SU-DHL-6 (cell line): Measurements from ENCODE around the gene TFEB.

Experiments
- H2AFZ ChIP-seq: fragments of 200-600 bp; sonication (generic); 2 replicates; pipeline ENCODE4 v1.6.1; 2014; ENCODE audit warnings: low read depth, mild to moderate bottlenecking, moderate library complexity, mixed read lengths, antibody characterized with exemption, low read length; ENCODE audit not compliant: severe bottlenecking
- H3F3A ChIP-seq: fragments of 200-600 bp; shearing (Covaris generic); 2 replicates; pipeline ENCODE4 v1.6.0; 2016; ENCODE audit warnings: antibody characterized with exemption, mild to moderate bottlenecking; ENCODE audit not compliant: insufficient read depth
- H3K27ac ChIP-seq: fragments of 200-600 bp; sonication (generic); 2 replicates; pipeline ENCODE4 v1.5.1; 2016; ENCODE audit warnings: low read depth, mild to moderate bottlenecking, low read length, moderate library complexity, mixed read lengths
- H3K27me3 ChIP-seq: fragments of 200-600 bp; sonication (generic), shearing (Covaris generic); 2 replicates; pipeline ENCODE4 v1.6.0; 2014; ENCODE audit warnings: mild to moderate bottlenecking, low read length
- H3K36me3 ChIP-seq: fragments of 200-600 bp; sonication (generic); 2 replicates; pipeline ENCODE4 v1.6.1; 2014; ENCODE audit warnings: mild to moderate bottlenecking, low read length, mixed read lengths
- H3K4me2 ChIP-seq: fragments of 300-600, 200-600 bp; shearing (Covaris generic), sonication (generic); 2 replicates; pipeline ENCODE4 v1.6.0; 2014; ENCODE audit warnings: low read length, low read depth, mild to moderate bottlenecking; ENCODE audit not compliant: poor library complexity, severe bottlenecking
- H3K4me3 ChIP-seq: fragments of 200-600 bp; sonication (generic); 2 replicates; pipeline ENCODE4 v1.5.1; 2014; ENCODE audit warnings: antibody characterized with exemption, low read length, mild to moderate bottlenecking, mixed read lengths; ENCODE audit not compliant: insufficient read depth, poor library complexity, severe bottlenecking
- H3K79me2 ChIP-seq: fragments of 200-600 bp; sonication (generic); 2 replicates; pipeline ENCODE4 v1.6.1; 2014; ENCODE audit warnings: mild to moderate bottlenecking, low read length, moderate library complexity; ENCODE audit not compliant: insufficient read depth
- H3K9ac ChIP-seq: fragments of 200-600 bp; sonication (generic); 2 replicates; pipeline ENCODE4 v1.7.0; 2014; ENCODE audit warnings: mild to moderate bottlenecking, low read length
- H3K9me2 ChIP-seq: fragments of 200-600 bp; sonication (generic); replicated peaks from 2 replicates; pipeline ENCODE4 v1.6.1; 2014; ENCODE audit warnings: low read length; ENCODE audit not compliant: insufficient read depth
- H3K9me3 ChIP-seq: fragments of 200-600 bp; sonication (generic); 2 replicates; pipeline ENCODE4 v1.6.1; 2014; ENCODE audit warnings: low read length, mixed read lengths; ENCODE audit not compliant: insufficient read depth
- H4K20me1 ChIP-seq: fragments of 200-600 bp; sonication (generic); 2 replicates; pipeline ENCODE4 v1.6.1; 2014; ENCODE audit warnings: low read depth, mild to moderate bottlenecking, antibody characterized with exemption, low read length, moderate library complexity, mixed read lengths
- CTCF ChIP-seq: fragments of 200-600 bp; sonication (generic); IDR thresholded peaks from one replicate; pipeline ENCODE4 v1.5.1; 2017; ENCODE audit warnings: antibody characterized with exemption, mild to moderate bottlenecking, low read length, moderate library complexity; ENCODE audit not compliant: insufficient read depth, poor library complexity, severe bottlenecking
- EZH2phosphoT487 ChIP-seq: fragments of 200-600 bp; sonication (generic), shearing (Covaris generic); conservative IDR thresholded peaks from 2 replicates; pipeline ENCODE4 v1.6.1; 2018; ENCODE audit warnings: mild to moderate bottlenecking, antibody characterized with exemption, low read length, moderate library complexity, mixed read lengths

TFEB gene

GRCh38 chr6:41747256-41748101, 12.1 kb upstream of the TFEB start, which contains the start of gene PGC:
Gene PGC, minus strand, starts transcription at chr6:41747397. Its CDS starts 63 bp downstream, at chr6:41747334.
- H3F3A ChIP-seq, result no peaks in the 10 kb centered on the region
- no peak within 1 kb of the TSS for H3K9ac ChIP-seq
- TF ChIP-seq EZH2phosphoT487 (no peak), CTCF (no peak)
- no peak within 1 kb of the TSS for H2AFZ ChIP-seq
- no peak within 1 kb of the TSS for H3K4me2 ChIP-seq
- H3K9me3 ChIP-seq, result no peaks in the 10 kb centered on the region
- no peaks in the 10 kb centered on the region for H3K27me3 ChIP-seq
- no peaks in the 10 kb centered on the region for H3K36me3 ChIP-seq
- no peak within 1 kb of the TSS for H3K27ac ChIP-seq
- H4K20me1 ChIP-seq, result no peaks in the 10 kb centered on the region
- H3K4me3 ChIP-seq, result no peak within 1 kb of the TSS
- H3K9me2 ChIP-seq, result no peaks in the 10 kb centered on the region
- no peaks in the 10 kb centered on the region for H3K79me2 ChIP-seq

GRCh38 chr6:41746107-41746506, 10.7 kb upstream of the TFEB start:
- Histone ChIP-seq H3K9me3 (no peaks in the 10 kb centered on the region), H3K4me3 (no peak overlapping the region), H4K20me1 (no peaks in the 10 kb centered on the region), H3K9ac (no peak overlapping the region), H3K9me2 (no peaks in the 10 kb centered on the region), H3K27ac (no peak overlapping the region), H3K4me2 (no peak overlapping the region), H3K36me3 (no peaks in the 10 kb centered on the region), H3K79me2 (no peaks in the 10 kb centered on the region), H3F3A (no peaks in the 10 kb centered on the region), H2AFZ (no peak overlapping the region), H3K27me3 (no peaks in the 10 kb centered on the region)
- TF ChIP-seq CTCF (no peak), EZH2phosphoT487 (no peak)

GRCh38 chr6:41744236-41744787, 8.9 kb upstream of the TFEB start:
- no peak overlapping the region for H3K4me2 ChIP-seq
- TF ChIP-seq CTCF (no peak), EZH2phosphoT487 (no peak)
- H2AFZ ChIP-seq, result no peak overlapping the region
- no peaks in the 10 kb centered on the region for H3K9me3 ChIP-seq
- no peaks in the 10 kb centered on the region for H4K20me1 ChIP-seq
- no peaks in the 10 kb centered on the region for H3F3A ChIP-seq
- no peak overlapping the region for H3K4me3 ChIP-seq
- no peaks in the 10 kb centered on the region for H3K79me2 ChIP-seq
- H3K36me3 ChIP-seq, result no peaks in the 10 kb centered on the region
- no peak overlapping the region for H3K9ac ChIP-seq
- no peaks in the 10 kb centered on the region for H3K9me2 ChIP-seq
- H3K27ac ChIP-seq, result no peak overlapping the region
- H3K27me3 ChIP-seq, result no peaks in the 10 kb centered on the region
